HepG2 (cell line): ENCODE data around the gene TNFAIP3. TPM values are rescaled to one million over a fixed set of nuclear protein-coding genes. Genes with fewer than 3 reads are reported as not detected.

Source experiments
- ASH2L ChIP-seq: fragments of 300-600, 200-600 bp; sonication (generic); IDR thresholded peaks from 2 replicates; pipeline ENCODE4 v1.7.0; 2017; ENCODE audit warnings: low read depth, mild to moderate bottlenecking, moderate library complexity, mixed read lengths, low read length; ENCODE audit not compliant: insufficient read length
- BCL6 ChIP-seq: IDR thresholded peaks from 2 replicates; pipeline ENCODE4 v1.6.1; 2016; ENCODE audit warnings: missing genetic modification reagents, missing compliant biosample characterization
- DMTF1 ChIP-seq: sonication (generic); formaldehyde crosslinking; IDR thresholded peaks from 2 replicates; pipeline ENCODE4 v1.4.0; 2020; ENCODE audit warnings: mild to moderate bottlenecking, missing genetic modification reagents
- LCORL ChIP-seq, 2 experiments: fragments of 450-650 bp in 1 of 2; sonication (generic) in 1 of 2; formaldehyde crosslinking in 1 of 2; IDR thresholded peaks; 2 replicates each; pipeline versions ENCODE4 v1.5.0 to v1.6.1; 2017 to 2020; ENCODE audit warnings: antibody characterized with exemption in 1 of 2, missing genetic modification reagents in 1 of 2
- MAFF ChIP-seq: IDR thresholded peaks from 2 replicates; pipeline ENCODE4 v1.6.1; 2011; ENCODE audit warnings: low read depth, low read length, improper control_type of control experiment
- MIER2 ChIP-seq: IDR thresholded peaks from 2 replicates; pipeline ENCODE4 v1.6.1; 2016; ENCODE audit warnings: missing biosample characterization, missing genetic modification reagents
- MNT ChIP-seq: fragments of 450-650 bp; IDR thresholded peaks from 2 replicates; pipeline ENCODE4 v1.6.1; 2016
- MXD4 ChIP-seq: IDR thresholded peaks from 2 replicates; pipeline ENCODE4 v1.6.1; 2016; ENCODE audit warnings: mild to moderate bottlenecking, missing biosample characterization, missing genetic modification reagents
- MYNN ChIP-seq: sonication (generic); formaldehyde crosslinking; IDR thresholded peaks from 2 replicates; pipeline ENCODE4 v1.4.0; 2020; ENCODE audit warnings: mild to moderate bottlenecking, low read depth, missing genetic modification reagents
- U2AF1 ChIP-seq: fragments of 200-400 bp; formaldehyde crosslinking; optimal IDR thresholded peaks from 2 replicates; pipeline ENCODE3; 2017; ENCODE audit warnings: mild to moderate bottlenecking, low read depth, low read length
- ZBTB26 ChIP-seq: IDR thresholded peaks from 2 replicates; pipeline ENCODE4 v1.6.1; 2016; ENCODE audit warnings: missing compliant biosample characterization, missing genetic modification reagents, borderline replicate concordance
- ZNF280B ChIP-seq: sonication (generic); formaldehyde crosslinking; IDR thresholded peaks from 2 replicates; pipeline ENCODE4 v1.5.0; 2020; ENCODE audit warnings: missing genetic modification reagents, mild to moderate bottlenecking, borderline replicate concordance
- ZNF431 ChIP-seq: sonication (generic); formaldehyde crosslinking; IDR thresholded peaks from 2 replicates; pipeline ENCODE4 v1.9.0; 2022; ENCODE audit warnings: missing genetic modification reagents, low read depth, mild to moderate bottlenecking, borderline replicate concordance
- ZNF572 ChIP-seq: sonication (generic); formaldehyde crosslinking; IDR thresholded peaks from 2 replicates; pipeline ENCODE4 v1.5.1; 2020; ENCODE audit warnings: mild to moderate bottlenecking, missing genetic modification reagents
- ZNF761 ChIP-seq: sonication (generic); formaldehyde crosslinking; conservative IDR thresholded peaks from 2 replicates; pipeline ENCODE4 v1.4.0; 2020; ENCODE audit warnings: mild to moderate bottlenecking, missing genetic modification reagents
- ZNF883 ChIP-seq: sonication (generic); formaldehyde crosslinking; IDR thresholded peaks from 2 replicates; pipeline ENCODE4 v1.5.1; 2020; ENCODE audit warnings: mild to moderate bottlenecking, missing genetic modification reagents; ENCODE audit errors: not compliant biosample characterization
- ZNF891 ChIP-seq: sonication (generic); formaldehyde crosslinking; IDR thresholded peaks from 2 replicates; pipeline ENCODE4 v1.5.0; 2020; ENCODE audit warnings: mild to moderate bottlenecking, missing genetic modification reagents
- ZXDC ChIP-seq: sonication (generic); formaldehyde crosslinking; IDR thresholded peaks from 2 replicates; pipeline ENCODE4 v1.5.0; 2020; ENCODE audit warnings: mild to moderate bottlenecking, missing genetic modification reagents
- polyA plus RNA-seq, 8 experiments: library from polyadenylated mRNA; depleted of rRNA in 3 of 8; stranded (reverse) in 7 of 8; unstranded in 1 of 8; fragments of >200 nt; fragmentation: Illumina TruSeq in 4 of 8; extraction: Trizol in 4 of 8; gene quantifications; 2 replicates each; pipeline versions ENCODE4 v1.2.1 to v1.2.3, GENCODE V29; 2011 to 2016; ENCODE audit warnings: low read depth in 4 of 8, missing spikeins in 1 of 8, mixed read lengths in 1 of 8; ENCODE audit not compliant: insufficient read depth in 1 of 8
- total RNA-seq, 5 experiments: library from RNA; depleted of rRNA; stranded (reverse); fragments of >200 nt; fragmentation: Illumina TruSeq; extraction: Trizol; gene quantifications; 2 replicates each; pipeline ENCODE4 v1.2.3, GENCODE V29; 2016; ENCODE audit warnings: low read depth in 1 of 5

The TNFAIP3 gene
- total and polyA plus RNA-seq, 2 of the 13 experiments (the other 11 are each of a cell fraction or from before 2014, with no cell fraction given), result 28.2 to 47.1 TPM

- 0 out of 2 replicates have a peak, but pooled peaks have one; percentile 79 for TF ChIP-seq DMTF1 (CRISPR knock-in tag)
- no peak for TF ChIP-seq MNT
- TF ChIP-seq ZNF883, result no peak
- TF ChIP-seq ASH2L, result peak; percentile 10
- no peak for TF ChIP-seq ZNF891 (CRISPR knock-in tag)
- peak; percentile 44 for TF ChIP-seq U2AF1
- TF ChIP-seq ZXDC (CRISPR knock-in tag), result 0 out of 2 replicates have a peak, but pooled peaks have one; percentile 8
- TF ChIP-seq BCL6 (CRISPR knock-in tag), result no peak
- TF ChIP-seq ZNF761 (CRISPR knock-in tag), result 0 out of 2 replicates have a peak, but pooled peaks have one; percentile 4
- peak; percentile 7; the same call in 1 of the 2 replicates for TF ChIP-seq MYNN (CRISPR knock-in tag)
- no peak for TF ChIP-seq MXD4
- TF ChIP-seq ZNF431 (CRISPR knock-in tag), result no peak
- no peak for TF ChIP-seq MIER2 (CRISPR knock-in tag)
- 0 out of 2 replicates have a peak, but pooled peaks have one; percentile 46 for TF ChIP-seq ZBTB26 (CRISPR knock-in tag)
- TF ChIP-seq ZNF280B (CRISPR knock-in tag), result peak; percentile 14
- 0 out of 2 replicates have a peak, but pooled peaks have one; percentile 19 for TF ChIP-seq ZNF572 (CRISPR knock-in tag)
- no peak for TF ChIP-seq MAFF
- TF ChIP-seq LCORL (IDR thresholded peaks at IDR 0.05), result no peak
- no peak for TF ChIP-seq LCORL (CRISPR knock-in tag; IDR thresholded peaks at IDR 0.05)
Observed at GRCh38 chr6:137867685-137868509, 838 bp downstream of the TNFAIP3 start (continued).
